ENCODE data around the gene STMN3.

DNA sequence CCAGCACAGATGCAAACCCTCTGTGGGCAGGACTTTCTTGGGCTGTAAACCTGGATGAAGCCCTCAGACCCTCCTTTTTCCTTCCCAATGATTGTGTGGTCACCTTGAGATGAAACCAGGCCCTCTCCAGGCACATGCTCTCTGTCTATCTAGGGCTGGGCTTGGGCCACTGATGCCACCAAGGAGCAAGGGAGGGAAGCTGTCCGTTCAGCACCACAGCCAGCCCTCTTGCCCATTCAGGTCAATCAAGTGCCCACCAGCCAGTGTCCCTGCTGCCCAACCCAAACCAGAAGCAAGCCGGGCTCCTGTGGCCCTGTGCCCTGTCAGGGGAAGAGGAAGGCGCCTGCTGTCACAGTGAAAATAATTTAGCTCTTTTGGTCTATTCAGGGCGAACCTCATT is 8.0 kb downstream of the STMN3 start:
- TF ChIP-seq, protein P1, sequence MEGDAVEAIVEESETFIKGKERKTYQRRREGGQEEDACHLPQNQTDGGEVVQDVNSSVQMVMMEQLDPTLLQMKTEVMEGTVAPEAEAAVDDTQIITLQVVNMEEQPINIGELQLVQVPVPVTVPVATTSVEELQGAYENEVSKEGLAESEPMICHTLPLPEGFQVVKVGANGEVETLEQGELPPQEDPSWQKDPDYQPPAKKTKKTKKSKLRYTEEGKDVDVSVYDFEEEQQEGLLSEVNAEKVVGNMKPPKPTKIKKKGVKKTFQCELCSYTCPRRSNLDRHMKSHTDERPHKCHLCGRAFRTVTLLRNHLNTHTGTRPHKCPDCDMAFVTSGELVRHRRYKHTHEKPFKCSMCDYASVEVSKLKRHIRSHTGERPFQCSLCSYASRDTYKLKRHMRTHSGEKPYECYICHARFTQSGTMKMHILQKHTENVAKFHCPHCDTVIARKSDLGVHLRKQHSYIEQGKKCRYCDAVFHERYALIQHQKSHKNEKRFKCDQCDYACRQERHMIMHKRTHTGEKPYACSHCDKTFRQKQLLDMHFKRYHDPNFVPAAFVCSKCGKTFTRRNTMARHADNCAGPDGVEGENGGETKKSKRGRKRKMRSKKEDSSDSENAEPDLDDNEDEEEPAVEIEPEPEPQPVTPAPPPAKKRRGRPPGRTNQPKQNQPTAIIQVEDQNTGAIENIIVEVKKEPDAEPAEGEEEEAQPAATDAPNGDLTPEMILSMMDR (IDR thresholded peaks at IDR 0.05; ENCODE audit: low read length): no peak
- TF ChIP-seq EZH2 (IDR thresholded peaks at IDR 0.05; ENCODE audit: borderline replicate concordance, low read length): no peak
